CD4-positive, alpha-beta T cell treated with Interleukin-12 subunit alpha and Interleukin-12 subunit beta, for 1 hour (primary cell): Measurements from ENCODE around the gene NKG7.
"Not testable (repeated sequence)": the region's sequence is repeated elsewhere in the genome, so short reads cannot be mapped to it uniquely, and the experiment has no call there.

ENCODE experiments used
- DNase-seq: peaks from one replicate; pipeline ENCODE4 v3.0.0-alpha.2; 2020

Gene NKG7

GRCh38 chr19:51372649-51373504 is at the start of gene NKG7:
NKG7 (minus strand) TSS chr19:51372654; CDS start chr19:51372535, 119 bp downstream.
- peak; percentile 83 for DNase-seq

GRCh38 chr19:51422053-51422448 is 49.6 kb upstream of the NKG7 start:
- peak; percentile 83 for DNase-seq

GRCh38 chr19:51421229-51422052 is 49.0 kb upstream of the NKG7 start:
- DNase-seq: no peak

- DNase-seq: not testable (repeated sequence)
Observed at GRCh38 chr19:51420511-51420910, 48.1 kb upstream of the NKG7 start.

GRCh38 chr19:51418707-51419106 is 46.3 kb upstream of the NKG7 start:
- DNase-seq: no peak

- DNase-seq: no peak
Observed at GRCh38 chr19:51417810-51418157, 45.3 kb upstream of the NKG7 start.

GRCh38 chr19:51417107-51417809 is 44.8 kb upstream of the NKG7 start, which contains the start of gene SIGLEC10:
SIGLEC10 (minus strand) TSS chr19:51417642; CDS start chr19:51417581, 61 bp downstream.
- DNase-seq: peak; percentile 15

GRCh38 chr19:51416422-51416821 is 44.0 kb upstream of the NKG7 start:
- not testable (repeated sequence) for DNase-seq

GRCh38 chr19:51415187-51415586 is 42.7 kb upstream of the NKG7 start:
- no peak for DNase-seq

GRCh38 chr19:51410950-51411748 is 38.7 kb upstream of the NKG7 start:
- DNase-seq: no peak

- DNase-seq: peak; percentile 52
Observed at GRCh38 chr19:51407511-51408131, 35.2 kb upstream of the NKG7 start.

GRCh38 chr19:51402117-51402516 is 29.7 kb upstream of the NKG7 start:
- no peak for DNase-seq

- not testable (repeated sequence) for DNase-seq
Observed at GRCh38 chr19:51399936-51400335, 27.5 kb upstream of the NKG7 start.

- DNase-seq: no peak
Observed at GRCh38 chr19:51399231-51399630, 26.8 kb upstream of the NKG7 start.

GRCh38 chr19:51398096-51398704 is 25.7 kb upstream of the NKG7 start:
- DNase-seq: peak; percentile 45

GRCh38 chr19:51397453-51397852 is 25.0 kb upstream of the NKG7 start:
- DNase-seq: not testable (repeated sequence)

GRCh38 chr19:51396175-51396574 is 23.7 kb upstream of the NKG7 start:
- no peak for DNase-seq

- peak; percentile 95 for DNase-seq
Observed at GRCh38 chr19:51394050-51394836, 21.8 kb upstream of the NKG7 start.

- no peak for DNase-seq
Observed at GRCh38 chr19:51392701-51393100, 20.2 kb upstream of the NKG7 start.

- DNase-seq: no peak
Observed at GRCh38 chr19:51391073-51391611, 18.7 kb upstream of the NKG7 start.
